ENCODE data around the gene THSD4.

The THSD4 gene

DNA sequence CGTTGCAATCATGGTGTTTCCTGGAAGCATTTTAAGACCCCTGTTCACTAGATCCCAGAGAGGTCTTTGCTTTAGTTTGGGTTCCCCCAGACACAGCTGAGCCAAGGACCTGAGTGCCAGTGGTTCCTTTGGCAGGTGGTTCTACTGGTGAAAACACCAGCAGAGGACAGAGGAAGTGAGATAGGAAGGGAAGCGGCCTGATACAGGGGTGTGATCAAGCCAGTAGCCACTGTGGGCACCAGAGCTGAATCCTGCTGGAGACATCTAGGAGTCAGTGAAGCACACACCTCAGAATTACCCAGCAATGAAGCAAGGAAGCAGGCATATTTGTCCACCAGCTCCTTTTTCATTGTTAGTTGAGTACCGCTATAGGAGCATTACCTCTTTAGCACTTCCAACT is 451.9 kb downstream of the THSD4 start:
- TF ChIP-seq, protein P1, sequence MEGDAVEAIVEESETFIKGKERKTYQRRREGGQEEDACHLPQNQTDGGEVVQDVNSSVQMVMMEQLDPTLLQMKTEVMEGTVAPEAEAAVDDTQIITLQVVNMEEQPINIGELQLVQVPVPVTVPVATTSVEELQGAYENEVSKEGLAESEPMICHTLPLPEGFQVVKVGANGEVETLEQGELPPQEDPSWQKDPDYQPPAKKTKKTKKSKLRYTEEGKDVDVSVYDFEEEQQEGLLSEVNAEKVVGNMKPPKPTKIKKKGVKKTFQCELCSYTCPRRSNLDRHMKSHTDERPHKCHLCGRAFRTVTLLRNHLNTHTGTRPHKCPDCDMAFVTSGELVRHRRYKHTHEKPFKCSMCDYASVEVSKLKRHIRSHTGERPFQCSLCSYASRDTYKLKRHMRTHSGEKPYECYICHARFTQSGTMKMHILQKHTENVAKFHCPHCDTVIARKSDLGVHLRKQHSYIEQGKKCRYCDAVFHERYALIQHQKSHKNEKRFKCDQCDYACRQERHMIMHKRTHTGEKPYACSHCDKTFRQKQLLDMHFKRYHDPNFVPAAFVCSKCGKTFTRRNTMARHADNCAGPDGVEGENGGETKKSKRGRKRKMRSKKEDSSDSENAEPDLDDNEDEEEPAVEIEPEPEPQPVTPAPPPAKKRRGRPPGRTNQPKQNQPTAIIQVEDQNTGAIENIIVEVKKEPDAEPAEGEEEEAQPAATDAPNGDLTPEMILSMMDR (IDR thresholded peaks at IDR 0.05; ENCODE audit: extremely low read depth, missing control alignments): no peak
- DNase-seq (ENCODE audit: low spot score): no peak

DNA sequence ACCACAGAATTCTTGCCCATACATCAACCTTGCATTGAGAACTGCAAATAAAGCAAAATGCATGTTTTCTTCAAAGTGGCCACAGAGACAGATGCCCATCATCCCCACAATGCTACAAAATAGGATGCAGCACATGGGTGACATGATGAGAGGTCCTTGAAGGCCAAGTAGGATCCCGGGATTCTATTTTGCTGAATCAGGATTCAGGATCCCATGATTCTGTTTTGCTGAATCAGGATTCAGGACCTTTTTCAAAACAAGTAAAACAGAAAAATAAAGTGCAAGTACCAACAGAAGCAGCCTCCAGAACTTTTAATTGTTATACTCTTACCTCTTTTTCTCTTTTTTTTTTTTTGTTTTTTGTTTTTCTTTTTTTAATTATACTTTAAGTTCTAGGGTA is 453.0 kb downstream of the THSD4 start:
- DNase-seq (ENCODE audit: low spot score): no peak
- TF ChIP-seq, protein P1 (IDR thresholded peaks at IDR 0.05; ENCODE audit: extremely low read depth, missing control alignments): no peak

DNA sequence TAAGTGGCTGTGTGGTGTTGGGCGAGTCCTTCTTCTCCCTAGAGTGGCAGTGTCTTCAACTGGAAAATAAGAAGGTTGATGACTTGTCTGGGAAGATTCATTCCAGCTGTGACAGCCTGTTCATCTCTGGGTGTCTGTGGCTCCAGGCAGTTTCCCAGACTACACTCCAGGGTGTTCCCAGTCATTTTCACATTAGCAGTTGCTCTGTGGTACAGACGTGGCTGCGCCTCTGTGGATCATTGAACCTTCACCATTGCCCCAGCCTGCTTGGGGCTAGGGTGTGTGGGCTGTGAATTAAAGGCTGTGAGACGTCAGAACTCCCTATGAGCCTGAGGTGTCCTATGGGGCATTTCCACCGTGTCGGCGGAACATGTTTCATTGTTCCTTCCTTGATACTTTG is 455.5 kb downstream of the THSD4 start:
- DNase-seq (ENCODE audit: low spot score): no peak
- TF ChIP-seq, protein P1 (IDR thresholded peaks at IDR 0.05; ENCODE audit: extremely low read depth, missing control alignments): no peak

DNA sequence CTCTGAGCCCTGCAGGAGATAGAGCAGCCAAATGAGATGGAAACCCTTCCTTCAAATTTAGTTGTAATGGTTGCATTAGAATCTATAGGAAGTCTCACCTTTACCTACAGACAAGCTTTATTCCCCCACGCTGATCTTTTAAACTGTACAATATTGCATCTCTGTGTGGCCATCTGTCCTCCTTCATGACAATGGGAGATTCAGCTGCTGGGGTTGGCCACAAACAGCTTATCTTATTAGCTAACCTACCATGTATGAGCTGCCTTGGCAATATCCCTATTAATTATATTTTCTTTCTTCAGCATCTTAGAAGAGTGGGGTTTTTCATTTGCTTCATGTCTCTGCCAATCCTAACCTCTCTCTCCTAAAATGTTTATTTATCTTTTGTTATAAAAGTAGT is 456.4 kb downstream of the THSD4 start:
- DNase-seq (ENCODE audit: low spot score): no peak
- TF ChIP-seq, protein P1 (IDR thresholded peaks at IDR 0.05; ENCODE audit: extremely low read depth, missing control alignments): no peak

DNA sequence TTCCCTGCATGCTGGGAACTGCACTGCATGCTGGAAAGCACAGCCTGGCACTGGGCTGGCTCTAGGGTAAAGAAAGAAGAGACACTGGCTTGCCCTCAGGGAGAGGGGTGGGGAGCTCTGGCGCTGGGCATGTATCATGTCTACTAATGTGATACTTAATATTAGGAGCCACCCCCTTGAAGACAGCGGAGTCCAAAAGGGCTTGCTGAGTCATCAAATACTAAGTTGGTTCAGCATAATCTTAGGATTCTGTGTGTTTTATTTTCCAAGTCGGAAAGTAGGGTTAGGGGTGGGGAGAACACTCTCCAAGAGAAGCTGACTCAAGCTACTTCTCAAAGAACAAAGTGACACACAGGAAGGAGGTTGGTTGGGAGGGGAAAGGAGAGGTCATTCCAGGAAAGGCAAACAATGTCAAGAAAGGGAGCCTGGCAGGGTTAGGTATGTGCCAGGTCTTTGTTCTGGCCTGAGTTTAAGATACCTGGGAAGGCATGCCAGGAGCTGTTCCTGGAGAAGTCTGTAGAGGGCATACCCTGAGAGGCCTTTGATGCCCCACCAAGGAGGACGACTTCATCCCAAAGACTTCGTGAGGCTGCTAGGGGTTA is 457.3 kb downstream of the THSD4 start:
- DNase-seq (ENCODE audit: low spot score): no peak
- TF ChIP-seq, protein P1 (IDR thresholded peaks at IDR 0.05; ENCODE audit: extremely low read depth, missing control alignments): no peak

DNA sequence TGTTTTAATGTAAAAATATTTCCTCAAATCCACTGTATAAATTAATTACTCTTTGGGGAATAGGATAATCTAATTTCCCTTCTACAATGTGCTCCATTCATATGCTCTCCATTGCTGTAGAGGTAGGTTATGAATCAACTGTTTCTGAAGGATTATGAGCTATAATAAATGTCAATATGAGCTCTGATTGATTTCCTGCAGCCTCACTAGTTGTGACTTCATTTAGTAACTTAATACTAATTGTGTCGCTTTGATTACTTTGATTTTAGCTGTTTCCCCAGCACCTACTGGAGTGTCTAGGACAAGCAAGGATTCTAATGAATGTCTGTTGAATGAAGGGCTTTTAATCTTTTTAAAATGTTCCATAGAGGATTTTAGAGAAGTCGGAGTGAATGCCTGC is 458.3 kb downstream of the THSD4 start:
- TF ChIP-seq, protein P1 (IDR thresholded peaks at IDR 0.05; ENCODE audit: extremely low read depth, missing control alignments): no peak
- no peak for DNase-seq (ENCODE audit: low spot score)

DNA sequence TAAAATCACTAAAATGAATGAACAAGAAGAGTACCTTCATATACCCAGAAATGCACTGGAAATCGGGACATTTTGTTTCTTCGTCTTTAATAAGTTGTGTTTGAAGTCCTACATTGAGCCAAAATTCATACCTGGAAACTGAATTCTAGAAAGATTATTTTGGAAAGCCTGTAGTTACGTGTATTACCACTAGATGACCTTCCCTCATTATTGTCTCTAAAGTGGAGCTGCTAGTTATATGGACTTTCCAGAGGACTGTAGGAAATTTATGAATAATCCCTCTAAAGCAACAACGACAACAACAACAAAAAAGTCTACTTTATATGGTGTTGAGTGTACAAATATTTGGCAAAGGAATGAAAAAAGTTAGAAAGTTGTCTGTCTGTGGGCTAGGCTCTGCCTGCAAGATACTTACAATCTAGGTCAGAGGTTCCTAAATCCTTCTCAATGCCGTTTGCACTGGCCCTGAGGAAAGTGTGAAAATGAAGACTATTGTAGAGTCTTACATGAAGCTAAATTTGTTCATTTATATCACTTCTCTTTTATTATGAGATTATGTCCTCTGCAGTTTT is 460.3 kb downstream of the THSD4 start:
- no peak for DNase-seq (ENCODE audit: low spot score)
- TF ChIP-seq, protein P1 (IDR thresholded peaks at IDR 0.05; ENCODE audit: extremely low read depth, missing control alignments): no peak

All from GM20000 (cell line).